Vagina (tissue), 2 donors: ENCODE results near the gene TTLL13. TPM values are rescaled to one million over a fixed set of nuclear protein-coding genes. Genes with fewer than 3 reads are reported as not detected.

Experiments
- DNase-seq, 2 donors: peaks; one replicate each; pipeline ENCODE4 v3.0.0-alpha.2; 2017; ENCODE audit errors: extremely low spot score in 2 of 2
- H3K27ac ChIP-seq: fragments of 200-600 bp; sonication (generic); one replicate; pipeline ENCODE4 v1.5.1; 2019
- H3K27me3 ChIP-seq: fragments of 200-600 bp; sonication (generic); one replicate; pipeline ENCODE4 v1.5.1; 2019
- H3K36me3 ChIP-seq, 2 donors: fragments of 200-600 bp; sonication (generic); one replicate each; pipeline ENCODE4 v1.5.1; 2017 to 2019
- H3K4me1 ChIP-seq: fragments of 200-600 bp; sonication (generic); one replicate; pipeline ENCODE4 v1.5.1; 2019
- H3K4me3 ChIP-seq, 2 donors: fragments of 200-600 bp; sonication (generic); 1 replicate in 1 of 2; 2 replicates in 1 of 2; pipeline ENCODE4 v1.5.1; 2016 to 2019
- H3K9me3 ChIP-seq: fragments of 200-600 bp; sonication (generic); one replicate; pipeline ENCODE4 v1.5.1; 2019
- POLR2A ChIP-seq, 2 donors: fragments of 450-650 bp; IDR thresholded peaks; one replicate each; pipeline ENCODE4 v1.6.1; 2017; ENCODE audit warnings: antibody characterized with exemption in 2 of 2, mild to moderate bottlenecking in 2 of 2, moderate library complexity in 2 of 2
- POLR2AphosphoS5 ChIP-seq, 2 donors: sonication (generic); formaldehyde crosslinking; IDR thresholded peaks; one replicate each; pipeline ENCODE4 v1.9.0; 2017; ENCODE audit warnings: antibody characterized with exemption in 2 of 2, mild to moderate bottlenecking in 2 of 2, low read depth in 1 of 2; ENCODE audit not compliant: insufficient read depth in 1 of 2
- intact Hi-C: fragments of 100-400 bp; cut with DNase I; formaldehyde crosslinking; loops from one replicate; pipeline ENCODE4 v1.15.1; 2023
- total RNA-seq: library from RNA; depleted of rRNA; stranded (reverse); fragments of >200 nt; gene quantifications from one replicate; pipeline ENCODE4 v1.2.3, GENCODE V29; 2016
- TF ChIP-seq, protein P1 (sequence below), 3 experiments: fragments of 450-650 bp in 2 of 3; fragments of 200-600 bp in 1 of 3; sonication (generic) in 1 of 3; IDR thresholded peaks; one replicate each; pipeline ENCODE4 v1.5.1; 2017 to 2019; ENCODE audit warnings: antibody characterized with exemption in 3 of 3, mild to moderate bottlenecking in 2 of 3, moderate library complexity in 2 of 3

TTLL13 gene
- total RNA-seq, 1 donor from 2014 or later: not detected

DNA sequence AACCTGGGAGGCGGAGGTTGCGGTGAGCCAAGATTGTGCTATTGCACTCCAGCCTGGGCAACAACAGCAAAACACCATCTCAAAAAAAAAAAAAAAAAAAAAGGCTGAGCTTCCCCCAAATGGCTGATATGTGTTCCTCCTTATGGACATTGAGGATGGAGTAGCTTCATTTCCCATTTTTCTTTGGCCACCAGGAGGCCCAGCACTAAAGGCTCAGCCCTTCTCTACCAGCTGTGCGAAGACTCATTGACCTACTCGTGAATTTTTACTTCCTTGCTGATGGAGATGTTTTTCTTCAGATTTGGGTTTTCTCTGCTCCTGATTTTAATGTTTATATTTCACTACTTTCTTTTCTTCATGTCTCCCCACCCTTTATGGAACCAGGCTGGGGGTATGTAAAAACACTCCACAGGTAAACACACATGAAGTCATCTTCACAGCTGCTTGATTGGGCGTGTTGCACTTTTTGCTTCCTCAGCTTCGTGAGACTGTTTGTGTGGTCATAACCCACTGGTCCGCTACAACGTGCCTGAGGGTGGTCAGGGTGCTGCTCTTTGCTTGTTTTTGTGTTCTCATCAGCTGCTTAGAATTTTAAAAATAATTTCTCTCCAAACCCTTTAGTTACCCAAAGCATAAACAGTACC is 34.7 kb upstream of the TTLL13 start:
- H3K36me3 ChIP-seq: peaks cover 0 to 5% of the 10 kb centered on the region in 2 donors
- H3K4me1 ChIP-seq: peaks cover 53% of the 10 kb centered on the region
- no peak for DNase-seq
- H3K27ac ChIP-seq: no peak overlapping the region
- TF ChIP-seq, protein P1, sequence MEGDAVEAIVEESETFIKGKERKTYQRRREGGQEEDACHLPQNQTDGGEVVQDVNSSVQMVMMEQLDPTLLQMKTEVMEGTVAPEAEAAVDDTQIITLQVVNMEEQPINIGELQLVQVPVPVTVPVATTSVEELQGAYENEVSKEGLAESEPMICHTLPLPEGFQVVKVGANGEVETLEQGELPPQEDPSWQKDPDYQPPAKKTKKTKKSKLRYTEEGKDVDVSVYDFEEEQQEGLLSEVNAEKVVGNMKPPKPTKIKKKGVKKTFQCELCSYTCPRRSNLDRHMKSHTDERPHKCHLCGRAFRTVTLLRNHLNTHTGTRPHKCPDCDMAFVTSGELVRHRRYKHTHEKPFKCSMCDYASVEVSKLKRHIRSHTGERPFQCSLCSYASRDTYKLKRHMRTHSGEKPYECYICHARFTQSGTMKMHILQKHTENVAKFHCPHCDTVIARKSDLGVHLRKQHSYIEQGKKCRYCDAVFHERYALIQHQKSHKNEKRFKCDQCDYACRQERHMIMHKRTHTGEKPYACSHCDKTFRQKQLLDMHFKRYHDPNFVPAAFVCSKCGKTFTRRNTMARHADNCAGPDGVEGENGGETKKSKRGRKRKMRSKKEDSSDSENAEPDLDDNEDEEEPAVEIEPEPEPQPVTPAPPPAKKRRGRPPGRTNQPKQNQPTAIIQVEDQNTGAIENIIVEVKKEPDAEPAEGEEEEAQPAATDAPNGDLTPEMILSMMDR (IDR thresholded peaks at IDR 0.05): no peak
- TF ChIP-seq POLR2A (IDR thresholded peaks at IDR 0.05): no peak
- no peak for TF ChIP-seq POLR2AphosphoS5 (IDR thresholded peaks at IDR 0.05; ENCODE audit: insufficient read depth in 1 of 2, low read depth in 1 of 2)
- intact Hi-C loops: no loop called here
- H3K27me3 ChIP-seq: no peaks in the 10 kb centered on the region
- no peak overlapping the region for H3K4me3 ChIP-seq
- no peaks in the 10 kb centered on the region for H3K9me3 ChIP-seq

- intact Hi-C loops: no loop called here
- TF ChIP-seq POLR2A (IDR thresholded peaks at IDR 0.05): no peak
- no peak for TF ChIP-seq POLR2AphosphoS5 (IDR thresholded peaks at IDR 0.05; ENCODE audit: insufficient read depth in 1 of 2, low read depth in 1 of 2)
- TF ChIP-seq, protein P1 (IDR thresholded peaks at IDR 0.05): no peak
- Histone ChIP-seq H3K36me3 (peaks cover 0 to 5% of the 10 kb centered on the region in 2 donors), H3K27me3 (no peaks in the 10 kb centered on the region), H3K4me1 (peaks cover 32% of the 10 kb centered on the region), H3K9me3 (no peaks in the 10 kb centered on the region), H3K4me3 (no peak overlapping the region), H3K27ac (no peak overlapping the region)
- DNase-seq: peak in 1 of 2 donors; percentile 84
These were observed 31.5 kb upstream of the TTLL13 start for GRCh38 chr15:90217671-90218394.

DNA sequence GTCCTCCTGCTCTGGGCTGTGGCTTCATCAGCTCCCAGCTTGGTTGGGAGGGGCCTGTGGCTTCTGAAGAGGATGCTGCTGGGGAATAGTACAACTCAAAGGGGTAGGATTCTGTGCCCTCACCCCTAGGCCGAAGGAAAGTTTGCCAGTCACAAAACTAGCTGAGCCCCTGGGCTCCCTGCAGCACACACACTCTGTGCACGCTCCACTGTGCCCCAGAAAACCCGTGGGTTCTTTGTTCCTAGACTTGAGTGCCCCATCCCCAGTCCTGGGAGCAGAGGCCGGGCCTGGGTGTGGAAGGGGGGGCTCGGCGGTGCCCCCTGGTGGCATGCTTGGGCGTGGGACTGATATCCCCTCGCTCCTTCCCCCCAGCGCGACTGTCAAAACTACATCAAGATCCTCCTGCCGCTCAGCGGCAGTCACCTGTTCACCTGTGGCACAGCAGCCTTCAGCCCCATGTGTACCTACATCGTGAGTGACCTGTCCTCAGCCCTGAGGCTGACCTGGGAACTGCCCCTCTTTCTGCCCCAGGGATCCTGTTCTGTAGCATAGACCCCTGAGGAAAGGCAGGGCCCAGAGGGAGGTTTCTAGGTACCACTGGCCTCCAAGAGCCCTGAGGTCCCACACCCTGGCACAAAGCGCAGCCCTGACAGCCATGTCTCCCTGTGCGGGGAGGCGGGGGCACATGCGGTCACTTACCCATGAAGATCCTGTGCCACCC is 29.8 kb upstream of the TTLL13 start:
- Histone ChIP-seq H3K36me3 (peaks cover 0 to 23% of the 10 kb centered on the region in 2 donors), H3K27ac (no peak overlapping the region)

DNA sequence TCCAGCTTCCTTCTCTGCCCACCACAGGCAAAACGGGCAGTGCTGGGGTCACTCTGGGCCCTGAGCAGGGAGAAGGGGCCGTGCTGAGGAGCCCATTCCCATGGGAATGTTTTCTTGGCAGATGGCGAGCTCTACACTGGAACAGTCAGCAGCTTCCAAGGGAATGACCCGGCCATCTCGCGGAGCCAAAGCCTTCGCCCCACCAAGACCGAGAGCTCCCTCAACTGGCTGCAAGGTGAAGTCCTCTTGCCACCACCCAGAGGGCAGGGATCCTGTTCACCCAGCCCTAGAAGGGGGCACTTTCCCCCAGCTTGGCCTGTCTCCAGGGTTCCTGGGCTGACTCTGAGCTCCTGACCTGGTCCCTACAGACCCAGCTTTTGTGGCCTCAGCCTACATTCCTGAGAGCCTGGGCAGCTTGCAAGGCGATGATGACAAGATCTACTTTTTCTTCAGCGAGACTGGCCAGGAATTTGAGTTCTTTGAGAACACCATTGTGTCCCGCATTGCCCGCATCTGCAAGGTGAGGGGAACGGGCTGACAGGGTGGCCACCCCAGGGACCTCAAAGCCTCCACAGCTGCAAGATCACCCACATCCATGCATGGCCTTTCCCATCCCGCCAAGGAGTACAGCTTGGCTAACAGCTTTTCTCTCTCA is 28.0 kb upstream of the TTLL13 start:
- intact Hi-C loops: no loop called here
- Histone ChIP-seq H3K4me3 (no peak overlapping the region), H3K27me3 (no peaks in the 10 kb centered on the region), H3K36me3 (peaks cover 0 to 41% of the 10 kb centered on the region in 2 donors), H3K27ac (peak overlapping the region; percentile 70), H3K9me3 (no peaks in the 10 kb centered on the region), H3K4me1 (peaks cover 20% of the 10 kb centered on the region)
- TF ChIP-seq POLR2A (IDR thresholded peaks at IDR 0.05): no peak
- TF ChIP-seq, protein P1 (IDR thresholded peaks at IDR 0.05): peak in 2 of 3 experiments; percentile 57 to 63
- peak in 1 of 2 donors; percentile 24 for TF ChIP-seq POLR2AphosphoS5 (IDR thresholded peaks at IDR 0.05; ENCODE audit: insufficient read depth in 1 of 2, low read depth in 1 of 2)
- no peak for DNase-seq

More for the DNA sequence above, 29.8 kb upstream of the TTLL13 start:
- H3K9me3 ChIP-seq: no peaks in the 10 kb centered on the region
- no peak overlapping the region for H3K4me3 ChIP-seq
- intact Hi-C loops: no loop called here
- no peaks in the 10 kb centered on the region for H3K27me3 ChIP-seq
- DNase-seq: no peak
- TF ChIP-seq, protein P1 (IDR thresholded peaks at IDR 0.05): peak in 2 of 3 experiments; percentile 23 to 40
- TF ChIP-seq POLR2AphosphoS5 (IDR thresholded peaks at IDR 0.05; ENCODE audit: insufficient read depth in 1 of 2, low read depth in 1 of 2) (peak in 1 of 2 donors; percentile 10), POLR2A (IDR thresholded peaks at IDR 0.05) (no peak)
- peaks cover 20% of the 10 kb centered on the region for H3K4me1 ChIP-seq
